HAP-1 (cell line): ENCODE results near the gene OR5L2.
"Not testable (repeated sequence)": the region's sequence is repeated elsewhere in the genome, so short reads cannot be mapped to it uniquely, and the experiment has no call there.

ENCODE experiments used
- DNase-seq, 2 experiments: peaks; one replicate each; pipeline ENCODE4 v3.0.0-alpha.2; 2016 to 2020; ENCODE audit warnings: low spot score in 2 of 2
- H3K27me3 ChIP-seq: fragments of 250-450 bp; sonication (Bioruptor Pico); 2 replicates; pipeline ENCODE4 v1.5.1; 2020; ENCODE audit warnings: low read depth, mild to moderate bottlenecking, moderate library complexity
- H3K36me3 ChIP-seq: fragments of 250-450 bp; sonication (Bioruptor Pico); replicated peaks from 2 replicates; pipeline ENCODE4 v1.5.1; 2020; ENCODE audit warnings: mild to moderate bottlenecking
- H3K4me1 ChIP-seq: fragments of 250-450 bp; sonication (Bioruptor Pico); 2 replicates; pipeline ENCODE4 v1.5.1; 2020; ENCODE audit warnings: mild to moderate bottlenecking
- H3K4me3 ChIP-seq: fragments of 250-450 bp; sonication (Bioruptor Pico); 2 replicates; pipeline ENCODE4 v1.5.1; 2020; ENCODE audit warnings: mild to moderate bottlenecking, moderate library complexity
- H3K9me3 ChIP-seq: fragments of 250-450 bp; sonication (Bioruptor Pico); 2 replicates; pipeline ENCODE4 v1.5.1; 2020; ENCODE audit warnings: mild to moderate bottlenecking, moderate library complexity
- in situ Hi-C: fragments of 300-500 bp; cut with MboI; formaldehyde crosslinking; loops from 3 replicates; pipeline ENCODE4 v1.14.3; 2020; ENCODE audit warnings: low sequenced_read_pairs, inconsistent platforms, mixed read lengths

Gene OR5L2

GRCh38 chr11:55826919-55827318 lies at the start of gene OR5L2:
TSS of gene OR5L2 (plus strand) at chr11:55827219. CDS start at chr11:55827219, 0 bp downstream.
- Histone ChIP-seq H3K36me3 (no peaks in the 10 kb centered on the region), H3K9me3 (no peaks in the 10 kb centered on the region), H3K4me3 (no peak within 1 kb of the TSS), H3K27me3 (no peaks in the 10 kb centered on the region), H3K4me1 (no peaks in the 10 kb centered on the region)
- no peak for DNase-seq
- in situ Hi-C loops = no loop called here

GRCh38 chr11:55791606-55792005 lies 35.4 kb upstream of the OR5L2 start:
- H3K27me3 ChIP-seq = no peaks in the 10 kb centered on the region
- no peak for DNase-seq
- H3K4me3 ChIP-seq = no peak overlapping the region
- H3K36me3 ChIP-seq = no peaks in the 10 kb centered on the region
- in situ Hi-C loops = no loop called here
- no peaks in the 10 kb centered on the region for H3K4me1 ChIP-seq
- H3K9me3 ChIP-seq = no peaks in the 10 kb centered on the region; the same call in none of the 2 replicates

- DNase-seq = no peak
- Histone ChIP-seq H3K27me3 (no peaks in the 10 kb centered on the region), H3K4me3 (no peak overlapping the region), H3K4me1 (no peaks in the 10 kb centered on the region), H3K36me3 (no peaks in the 10 kb centered on the region), H3K9me3 (no peaks in the 10 kb centered on the region; the same call in 1 of the 2 replicates)
- in situ Hi-C loops = no loop called here
These were observed 33.7 kb upstream of the OR5L2 start for GRCh38 chr11:55793321-55793720.

DNA sequence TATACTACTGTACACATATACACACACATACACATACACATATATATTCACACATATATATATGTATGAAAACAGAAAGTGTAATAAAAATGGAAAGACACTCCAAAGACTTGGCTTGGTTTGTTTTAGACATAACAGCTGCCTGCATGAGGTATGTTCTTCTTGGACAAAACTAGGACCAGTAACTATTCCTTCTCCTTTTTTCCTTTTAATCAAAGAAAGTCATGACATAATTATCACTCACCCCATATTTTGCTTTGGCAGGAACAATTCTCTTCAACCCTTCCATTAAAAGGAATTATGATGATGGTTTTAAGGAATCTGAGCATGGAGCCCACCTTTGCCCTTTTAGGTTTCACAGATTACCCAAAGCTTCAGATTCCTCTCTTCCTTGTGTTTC lies 31.8 kb upstream of the OR5L2 start, which contains the start of gene OR5D14:
OR5D14 (plus strand) TSS at position 301 of the 400 bp plus-strand sequence; CDS start at position 301, 0 bp downstream.
- no peaks in the 10 kb centered on the region for H3K4me1 ChIP-seq
- no peaks in the 10 kb centered on the region; the same call in 1 of the 2 replicates for H3K9me3 ChIP-seq
- in situ Hi-C loops = no loop called here
- no peaks in the 10 kb centered on the region for H3K36me3 ChIP-seq
- no peak for DNase-seq
- H3K4me3 ChIP-seq = no peak within 1 kb of the TSS
- H3K27me3 ChIP-seq = no peaks in the 10 kb centered on the region

- Histone ChIP-seq H3K27me3 (no peaks in the 10 kb centered on the region), H3K9me3 (no peaks in the 10 kb centered on the region), H3K4me3 (no peak overlapping the region), H3K36me3 (no peaks in the 10 kb centered on the region), H3K4me1 (no peaks in the 10 kb centered on the region)
- no peak for DNase-seq
- in situ Hi-C loops = no loop called here
These were observed 20.8 kb upstream of the OR5L2 start for GRCh38 chr11:55806248-55806647.

- H3K27me3 ChIP-seq = no peaks in the 10 kb centered on the region
- no peaks in the 10 kb centered on the region for H3K36me3 ChIP-seq
- no peak for DNase-seq
- H3K4me3 ChIP-seq = no peak within 1 kb of the TSS
- no peaks in the 10 kb centered on the region for H3K9me3 ChIP-seq
- in situ Hi-C loops = no loop called here
- H3K4me1 ChIP-seq = no peaks in the 10 kb centered on the region
These were observed 16.0 kb upstream of the OR5L2 start, which contains the start of gene OR5L1 for GRCh38 chr11:55811067-55811466. TSS of gene OR5L1 (plus strand) at chr11:55811367. CDS start at chr11:55811467, 100 bp downstream.

- H3K4me3 ChIP-seq = no peak within 1 kb of the TSS
- H3K27me3 ChIP-seq = no peaks in the 10 kb centered on the region
- no peaks in the 10 kb centered on the region for H3K36me3 ChIP-seq
- no peaks in the 10 kb centered on the region for H3K9me3 ChIP-seq
- no peaks in the 10 kb centered on the region for H3K4me1 ChIP-seq
- no peak for DNase-seq
- in situ Hi-C loops = no loop called here
These were observed 7.7 kb upstream of the OR5L2 start, which contains the start of gene OR5D18 for GRCh38 chr11:55819330-55819729. TSS of gene OR5D18 (plus strand) at chr11:55819630. CDS start at chr11:55819630, 0 bp downstream.

DNA sequence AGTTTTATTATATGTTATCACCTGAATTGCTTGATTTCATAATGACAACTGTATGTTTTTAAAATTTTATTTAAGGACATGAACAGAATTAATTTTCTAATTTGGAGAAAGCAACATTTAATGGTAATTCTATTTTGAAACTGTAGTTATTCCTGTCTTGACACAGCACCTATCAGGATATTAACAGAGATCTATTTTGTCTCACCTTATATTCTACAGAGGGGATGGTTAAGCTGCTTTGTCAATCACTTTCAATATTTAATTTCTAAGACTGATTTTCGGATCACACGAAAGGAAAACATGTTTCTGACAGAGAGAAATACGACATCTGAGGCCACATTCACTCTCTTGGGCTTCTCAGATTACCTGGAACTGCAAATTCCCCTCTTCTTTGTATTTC lies 11.4 kb downstream of the OR5L2 start, which contains the start of gene OR5D16:
OR5D16 (plus strand) TSS at position 301 of the 400 bp plus-strand sequence; CDS start at position 301, 0 bp downstream.
- in situ Hi-C loops = no loop called here
- Histone ChIP-seq H3K36me3 (no peaks in the 10 kb centered on the region), H3K27me3 (no peaks in the 10 kb centered on the region), H3K4me1 (no peaks in the 10 kb centered on the region), H3K9me3 (no peaks in the 10 kb centered on the region), H3K4me3 (no peak within 1 kb of the TSS)
- DNase-seq = no peak

- Histone ChIP-seq H3K4me1 (no peaks in the 10 kb centered on the region), H3K9me3 (no peaks in the 10 kb centered on the region), H3K27me3 (no peaks in the 10 kb centered on the region), H3K36me3 (no peaks in the 10 kb centered on the region), H3K4me3 (no peak overlapping the region)
- DNase-seq = no peak
- in situ Hi-C loops = no loop called here
These were observed 20.4 kb downstream of the OR5L2 start for GRCh38 chr11:55847453-55847852.

GRCh38 chr11:55849037-55849436 lies 22.0 kb downstream of the OR5L2 start:
- H3K27me3 ChIP-seq = no peaks in the 10 kb centered on the region
- in situ Hi-C loops = no loop called here
- no peaks in the 10 kb centered on the region for H3K36me3 ChIP-seq
- no peak for DNase-seq
- no peak overlapping the region for H3K4me3 ChIP-seq
- no peaks in the 10 kb centered on the region for H3K4me1 ChIP-seq
- H3K9me3 ChIP-seq = no peaks in the 10 kb centered on the region

- no peaks in the 10 kb centered on the region for H3K27me3 ChIP-seq
- no peaks in the 10 kb centered on the region for H3K4me1 ChIP-seq
- no peaks in the 10 kb centered on the region for H3K36me3 ChIP-seq
- no peak overlapping the region for H3K4me3 ChIP-seq
- DNase-seq = no peak
- in situ Hi-C loops = no loop called here
- no peaks in the 10 kb centered on the region for H3K9me3 ChIP-seq
These were observed 25.1 kb downstream of the OR5L2 start for GRCh38 chr11:55852141-55852540.

- H3K36me3 ChIP-seq = no peaks in the 10 kb centered on the region
- in situ Hi-C loops = no loop called here
- H3K27me3 ChIP-seq = no peaks in the 10 kb centered on the region
- no peak for DNase-seq
- no peaks in the 10 kb centered on the region for H3K4me1 ChIP-seq
- no peak overlapping the region for H3K4me3 ChIP-seq
- no peaks in the 10 kb centered on the region; the same call in 1 of the 2 replicates for H3K9me3 ChIP-seq
These were observed 27.7 kb downstream of the OR5L2 start for GRCh38 chr11:55854704-55855103.

DNA sequence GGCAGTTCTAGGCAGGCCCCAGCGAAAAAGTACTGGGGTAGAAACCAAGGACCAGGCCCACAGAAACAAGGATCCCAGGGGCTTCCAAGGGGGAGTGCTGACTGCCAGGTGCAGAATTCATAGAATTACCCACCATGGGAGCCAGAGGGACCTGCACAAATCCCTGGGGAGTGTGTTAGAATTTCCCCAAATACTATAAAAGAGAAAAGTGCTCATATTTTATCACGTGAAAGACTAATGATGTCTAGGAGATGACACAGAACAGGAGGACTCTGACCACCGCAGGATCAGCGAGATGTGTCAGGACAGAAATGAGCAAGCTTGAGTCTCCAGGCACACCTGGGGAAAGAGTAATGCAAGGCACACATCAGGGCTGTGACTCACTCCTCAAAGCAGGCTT lies 40.3 kb downstream of the OR5L2 start:
- H3K27me3 ChIP-seq, DNase-seq, H3K36me3 ChIP-seq, in situ Hi-C loops, H3K9me3 ChIP-seq, H3K4me3 ChIP-seq, H3K4me1 ChIP-seq: not testable (repeated sequence)

DNA sequence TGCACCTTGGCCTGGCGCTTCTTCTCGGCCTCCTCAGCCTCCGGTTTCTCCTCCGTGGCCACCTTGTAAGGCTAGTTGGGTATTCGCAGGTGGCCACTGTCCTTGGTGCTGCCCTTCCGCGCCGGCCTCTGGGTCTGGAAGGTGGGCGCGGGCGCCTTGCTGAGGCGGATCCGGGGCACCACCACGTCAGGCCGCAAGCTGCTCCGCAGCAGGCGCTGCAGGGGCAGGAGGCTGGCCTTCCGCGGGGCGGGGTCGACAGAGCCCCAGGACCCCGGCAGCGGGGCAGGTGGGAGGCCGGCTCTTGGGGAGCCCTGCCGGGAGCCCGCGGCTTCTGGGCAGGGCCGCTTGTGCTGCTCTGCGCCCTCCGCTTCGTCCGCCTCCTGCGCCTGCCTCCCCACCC lies 45.7 kb downstream of the OR5L2 start:
- H3K36me3 ChIP-seq, H3K4me1 ChIP-seq, H3K9me3 ChIP-seq, in situ Hi-C loops, H3K27me3 ChIP-seq, DNase-seq, H3K4me3 ChIP-seq: not testable (repeated sequence)

- in situ Hi-C loops, H3K4me3 ChIP-seq, DNase-seq: not testable (repeated sequence)
These were observed 46.1 kb downstream of the OR5L2 start for GRCh38 chr11:55873146-55873545.

More at GRCh38 chr11:55873146-55873545, 46.1 kb downstream of the OR5L2 start:
- not testable (repeated sequence) for H3K36me3 ChIP-seq, H3K27me3 ChIP-seq, H3K4me1 ChIP-seq, H3K9me3 ChIP-seq
